GM10266 (cell line): ENCODE results near the gene NRM.
"Not testable (repeated sequence)": the region's sequence is repeated elsewhere in the genome, so short reads cannot be mapped to it uniquely, and the experiment has no call there.

ENCODE experiments used
- DNase-seq: peaks from one replicate; pipeline ENCODE4 v3.0.0; 2012; ENCODE audit errors: extremely low spot score
- CTCF ChIP-seq: IDR thresholded peaks from 2 replicates; pipeline ENCODE4 v1.5.1; 2012; ENCODE audit warnings: mild to moderate bottlenecking, low read depth; ENCODE audit not compliant: control insufficient read depth, insufficient read depth; ENCODE audit errors: missing control alignments

The NRM gene

GRCh38 chr6:30664994-30665767 lies 25.6 kb downstream of the NRM start:
- no peak for DNase-seq
- TF ChIP-seq CTCF: no peak

- not testable (repeated sequence) for DNase-seq
Measured at GRCh38 chr6:30657922-30658321, 32.9 kb downstream of the NRM start.

- no peak for DNase-seq
- TF ChIP-seq CTCF: no peak
Measured at GRCh38 chr6:30657454-30657853, 33.3 kb downstream of the NRM start.

GRCh38 chr6:30656513-30656912 lies 34.3 kb downstream of the NRM start:
- no peak for DNase-seq
- no peak for TF ChIP-seq CTCF

GRCh38 chr6:30655743-30656094 lies 35.1 kb downstream of the NRM start:
- DNase-seq: no peak
- no peak for TF ChIP-seq CTCF

GRCh38 chr6:30654798-30655742 lies 35.7 kb downstream of the NRM start:
- no peak for TF ChIP-seq CTCF
- DNase-seq: no peak

- DNase-seq: no peak
Measured at GRCh38 chr6:30651143-30651542, 39.6 kb downstream of the NRM start.

More at GRCh38 chr6:30651143-30651542, 39.6 kb downstream of the NRM start:
- no peak for TF ChIP-seq CTCF
